ENCODE results near the gene SERPINA3. TPM values are rescaled to one million over a fixed set of nuclear protein-coding genes. Genes with fewer than 3 reads are reported as not detected.

The SERPINA3 gene
- total and polyA plus RNA-seq, 2 of the 8 experiments (the other 6 are each of a cell fraction or from before 2014, with no cell fraction given) = not detected

GRCh38 chr14:94583557-94583956 lies 28.6 kb upstream of the SERPINA3 start:
- 87% methylated on average over 4 of the region's 4 CpGs; no CpG with 5 or more reads in 1 of the 2 experiments for whole genome bisulfite sequencing, 2 experiments (ENCODE audit: extremely low coverage in 1 of 2, insufficient coverage in 1 of 2, insufficient read length in 1 of 2, insufficient replicate concordance in 2 of 2, low coverage in 1 of 2, low lambda C conversion rate in 2 of 2, missing lambda C conversion rate in 1 of 2)
- Histone ChIP-seq H2BK20ac (ENCODE audit: low read length) (no peak overlapping the region), H2AFZ (ENCODE audit: low read length) (no peak overlapping the region), H3K56ac (replicated peaks; ENCODE audit: insufficient read length, low read depth, low read length) (no peak overlapping the region), H4K91ac (replicated peaks; ENCODE audit: insufficient read length, low read length) (no peak overlapping the region), H2BK12ac (ENCODE audit: low read depth, low read length) (no peak overlapping the region), H2BK120ac (replicated peaks; ENCODE audit: low read depth, low read length) (no peak overlapping the region), H3K27me3 (replicated peaks in 1 of 4; ENCODE audit: control insufficient read depth in 3 of 4, extremely low read depth in 1 of 4, insufficient read depth in 3 of 4, low read length in 3 of 4) (no peaks in the 10 kb centered on the region; a peak in 1 of 7 replicates), H3K23ac (ENCODE audit: insufficient read length) (no peak overlapping the region), H2BK5ac (ENCODE audit: low read depth, low read length) (no peak overlapping the region), H4K20me1 (replicated peaks in 1 of 2; ENCODE audit: control insufficient read depth in 1 of 2, insufficient read depth in 2 of 2, low read length in 2 of 2) (no peaks in the 10 kb centered on the region), H4K8ac (ENCODE audit: extremely low read depth, insufficient read depth, low read length) (no peak overlapping the region), H3K4me2 (ENCODE audit: insufficient read depth in 1 of 2, low read depth in 2 of 2, low read length in 2 of 2) (no peak overlapping the region), H3K18ac (ENCODE audit: extremely low read depth, low read length) (no peak overlapping the region), H3K9ac (replicated peaks in 1 of 4; ENCODE audit: extremely low read depth in 1 of 4, low read depth in 3 of 4, low read length in 3 of 4) (no peak overlapping the region), H3K36me3 (ENCODE audit: control insufficient read depth in 2 of 4, insufficient read depth in 4 of 4, low read length in 3 of 4) (no peaks in the 10 kb centered on the region), H3K79me1 (ENCODE audit: low read depth, low read length) (no peaks in the 10 kb centered on the region), H4K5ac (ENCODE audit: insufficient read length, low read depth, low read length) (no peak overlapping the region), H3K9me3 (ENCODE audit: insufficient read depth in 2 of 2, low read depth in 1 of 2, low read length in 1 of 2) (peaks cover 4 to 7% of the 10 kb centered on the region in 2 experiments; a peak in 2 of 4 replicates), H3K14ac (ENCODE audit: insufficient read length) (no peak overlapping the region), H3K4me3 (ENCODE audit: extremely low read depth in 1 of 4, insufficient read depth in 2 of 4, low read depth in 3 of 4, low read length in 4 of 4) (no peak overlapping the region), H3K23me2 (ENCODE audit: low read depth, low read length) (no peaks in the 10 kb centered on the region), H2BK15ac (ENCODE audit: low read length) (no peak overlapping the region), H3K79me2 (ENCODE audit: control insufficient read depth in 1 of 2, insufficient read depth in 2 of 2, low read length in 2 of 2) (no peaks in the 10 kb centered on the region), H3K4me1 (replicated peaks in 1 of 4; ENCODE audit: control insufficient read depth in 3 of 4, insufficient read depth in 4 of 4, low read length in 3 of 4) (peaks cover 0 to 4% (median 1%) of the 10 kb centered on the region in 4 experiments; a peak in 1 of 7 replicates), H2AK5ac (ENCODE audit: low read depth, low read length) (no peak overlapping the region), H3K4ac (replicated peaks; ENCODE audit: insufficient read length, low read depth, low read length) (no peak overlapping the region), H3K27ac (ENCODE audit: low read depth, low read length) (no peak overlapping the region)
- DNase-seq (ENCODE audit: low read depth in 1 of 2, low spot score in 2 of 2) (no peak), FAIRE-seq (no peak)
- ChIA-PET POLR2A (ENCODE audit: partially characterized antibody) (no interaction called here), CTCF (ENCODE audit: partially characterized antibody) (interaction anchor here (0.8 to 2.4 kb wide), 5 partner anchors 15 to 35 kb away, joined by 4 to 13 read pairs (median 4); no protein-coding TSS in a partner anchor)
- TF ChIP-seq JUND (IDR thresholded peaks at IDR 0.05; ENCODE audit: low read length) (no peak), YY1 (IDR thresholded peaks at IDR 0.05; ENCODE audit: low read depth, low read length) (no peak), SRF (IDR thresholded peaks at IDR 0.05; ENCODE audit: low read depth, low read length) (no peak), SAP30 (IDR thresholded peaks at IDR 0.05; ENCODE audit: insufficient read depth, insufficient replicate concordance, low read length) (no peak), CEBPB (IDR thresholded peaks at IDR 0.05; ENCODE audit: low read depth, low read length) (no peak), CTBP2 (IDR thresholded peaks at IDR 0.05; ENCODE audit: borderline replicate concordance, insufficient read depth, insufficient read length, low read length) (no peak), SIX5 (IDR thresholded peaks at IDR 0.05; ENCODE audit: low read depth, low read length) (no peak), HDAC2 (IDR thresholded peaks at IDR 0.05; ENCODE audit: borderline replicate concordance in 1 of 2, low read depth in 2 of 2, low read length in 2 of 2) (no peak), HDAC6 (IDR thresholded peaks at IDR 0.05; ENCODE audit: low read depth, low read length) (no peak), BCL11A (IDR thresholded peaks at IDR 0.05; ENCODE audit: low read depth in 2 of 2, low read length in 2 of 2) (no peak), SIN3A (conservative IDR thresholded peaks at IDR 0.05 in 1 of 2, IDR thresholded peaks at IDR 0.05 in 1 of 2; ENCODE audit: low read depth in 1 of 2, low read length in 2 of 2) (no peak), KDM1A (IDR thresholded peaks at IDR 0.05; ENCODE audit: borderline replicate concordance, low read length) (no peak)
